ENCODE results near the gene ZBTB7C.

DNA sequence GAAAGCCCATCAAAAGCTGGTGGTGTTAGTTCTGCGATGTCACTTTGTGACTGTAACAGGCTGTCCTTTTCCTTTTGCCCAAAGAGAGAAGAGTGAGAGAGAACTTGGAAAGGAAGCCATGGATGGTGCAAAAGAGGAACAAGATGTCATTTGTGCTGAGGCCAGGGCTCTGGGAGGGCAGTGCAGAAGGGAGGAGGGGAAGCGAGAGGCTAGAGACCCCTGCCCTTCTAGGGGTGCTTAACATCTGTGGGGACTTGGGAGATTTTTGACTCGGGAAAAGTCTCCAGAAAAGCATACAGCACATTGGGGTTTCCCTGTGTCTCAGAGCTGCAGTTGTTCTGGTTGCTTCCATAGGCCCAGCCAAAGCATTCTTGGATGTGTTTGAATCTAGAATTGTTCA, 49.6 kb downstream of the ZBTB7C start:
- TF ChIP-seq, protein P1, sequence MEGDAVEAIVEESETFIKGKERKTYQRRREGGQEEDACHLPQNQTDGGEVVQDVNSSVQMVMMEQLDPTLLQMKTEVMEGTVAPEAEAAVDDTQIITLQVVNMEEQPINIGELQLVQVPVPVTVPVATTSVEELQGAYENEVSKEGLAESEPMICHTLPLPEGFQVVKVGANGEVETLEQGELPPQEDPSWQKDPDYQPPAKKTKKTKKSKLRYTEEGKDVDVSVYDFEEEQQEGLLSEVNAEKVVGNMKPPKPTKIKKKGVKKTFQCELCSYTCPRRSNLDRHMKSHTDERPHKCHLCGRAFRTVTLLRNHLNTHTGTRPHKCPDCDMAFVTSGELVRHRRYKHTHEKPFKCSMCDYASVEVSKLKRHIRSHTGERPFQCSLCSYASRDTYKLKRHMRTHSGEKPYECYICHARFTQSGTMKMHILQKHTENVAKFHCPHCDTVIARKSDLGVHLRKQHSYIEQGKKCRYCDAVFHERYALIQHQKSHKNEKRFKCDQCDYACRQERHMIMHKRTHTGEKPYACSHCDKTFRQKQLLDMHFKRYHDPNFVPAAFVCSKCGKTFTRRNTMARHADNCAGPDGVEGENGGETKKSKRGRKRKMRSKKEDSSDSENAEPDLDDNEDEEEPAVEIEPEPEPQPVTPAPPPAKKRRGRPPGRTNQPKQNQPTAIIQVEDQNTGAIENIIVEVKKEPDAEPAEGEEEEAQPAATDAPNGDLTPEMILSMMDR (IDR thresholded peaks at IDR 0.05) = no peak
- TF ChIP-seq POLR2AphosphoS5 (IDR thresholded peaks at IDR 0.05) (no peak), POLR2A (IDR thresholded peaks at IDR 0.05) (no peak)
